HG03095 (cell line): Measurements from ENCODE around the gene DDR2.

Source experiments
- ATAC-seq: cut with Tn5 transposase; IDR thresholded peaks from one replicate; pipeline ENCODE4 v1.9.1; 2021; ENCODE audit warnings: moderate library complexity; ENCODE audit not compliant: unreplicated experiment

DDR2 gene

DNA sequence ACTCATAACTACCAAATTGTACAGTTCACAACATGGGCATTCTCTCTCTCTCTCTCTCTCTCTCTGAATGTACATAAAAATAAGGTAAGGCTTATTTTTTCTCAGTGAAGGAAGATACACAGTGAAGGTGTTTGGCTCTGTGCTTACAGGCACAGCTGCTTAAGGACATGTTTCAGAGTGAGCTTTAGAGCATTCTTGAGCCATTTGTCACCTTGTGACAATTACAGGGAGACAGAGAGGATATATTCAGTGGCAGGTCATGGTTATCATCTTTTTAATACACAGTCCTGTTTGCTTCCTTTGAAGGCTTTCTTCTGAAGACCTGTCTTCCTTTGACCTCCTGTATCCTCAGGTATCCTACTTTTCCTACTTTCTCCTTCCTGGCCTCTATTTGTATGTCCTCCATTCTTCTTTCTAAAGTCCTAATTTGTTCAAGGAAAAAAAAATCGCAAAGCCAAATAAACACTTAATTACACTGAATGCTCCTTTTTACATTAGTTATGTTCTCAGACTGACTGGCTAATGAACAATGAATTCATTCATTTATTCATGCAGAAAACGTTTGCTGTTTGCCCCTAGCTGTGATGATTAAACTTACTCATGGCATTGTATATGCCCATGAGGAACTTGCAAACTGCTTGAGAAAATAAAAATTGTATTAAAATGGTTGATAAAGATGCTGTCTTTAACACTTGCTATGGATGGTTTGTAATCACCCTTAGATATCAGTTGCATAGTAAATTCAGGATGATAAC is 191.7 kb downstream of the DDR2 start:
- ATAC-seq: no peak

DNA sequence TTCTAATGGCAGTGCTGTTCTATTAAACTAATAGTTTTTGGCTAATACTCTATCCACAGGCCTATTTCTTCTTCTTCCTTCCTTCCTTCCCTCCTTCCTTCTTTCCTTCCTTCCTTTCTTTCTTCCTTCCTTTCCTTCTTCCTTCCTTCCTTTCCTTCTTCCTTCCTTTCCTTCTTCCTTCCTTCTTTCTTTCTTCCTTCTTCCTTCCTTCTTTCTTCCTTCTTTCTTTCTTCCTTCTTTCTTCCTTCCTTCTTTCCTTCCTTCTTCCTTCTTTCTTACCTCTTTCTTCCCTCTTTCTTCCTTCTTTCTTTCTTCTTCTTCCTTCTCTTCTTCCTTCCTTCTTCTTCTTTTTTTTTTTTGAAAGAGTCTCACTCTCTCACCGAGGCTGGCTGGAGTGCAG is 197.0 kb downstream of the DDR2 start:
- no peak for ATAC-seq

DNA sequence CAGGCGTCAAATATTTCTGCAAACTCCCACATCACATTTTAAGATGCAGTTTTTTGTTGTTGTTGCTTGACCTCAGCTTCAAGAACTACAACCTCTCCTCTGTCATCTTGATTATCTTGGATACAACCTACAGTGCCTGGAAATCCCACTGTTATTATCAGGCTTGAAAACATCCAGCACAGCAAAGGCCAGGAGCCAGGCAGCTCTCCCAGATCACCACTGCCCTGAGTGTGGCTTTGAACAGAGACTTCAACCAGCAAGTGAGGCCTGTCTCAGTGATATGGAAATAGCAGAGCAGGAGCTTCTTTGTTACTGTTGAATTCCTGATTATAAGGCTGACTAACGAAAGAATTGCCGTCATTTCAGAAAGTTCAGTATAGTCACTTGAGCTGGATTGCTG is 200.2 kb downstream of the DDR2 start:
- ATAC-seq: no peak

DNA sequence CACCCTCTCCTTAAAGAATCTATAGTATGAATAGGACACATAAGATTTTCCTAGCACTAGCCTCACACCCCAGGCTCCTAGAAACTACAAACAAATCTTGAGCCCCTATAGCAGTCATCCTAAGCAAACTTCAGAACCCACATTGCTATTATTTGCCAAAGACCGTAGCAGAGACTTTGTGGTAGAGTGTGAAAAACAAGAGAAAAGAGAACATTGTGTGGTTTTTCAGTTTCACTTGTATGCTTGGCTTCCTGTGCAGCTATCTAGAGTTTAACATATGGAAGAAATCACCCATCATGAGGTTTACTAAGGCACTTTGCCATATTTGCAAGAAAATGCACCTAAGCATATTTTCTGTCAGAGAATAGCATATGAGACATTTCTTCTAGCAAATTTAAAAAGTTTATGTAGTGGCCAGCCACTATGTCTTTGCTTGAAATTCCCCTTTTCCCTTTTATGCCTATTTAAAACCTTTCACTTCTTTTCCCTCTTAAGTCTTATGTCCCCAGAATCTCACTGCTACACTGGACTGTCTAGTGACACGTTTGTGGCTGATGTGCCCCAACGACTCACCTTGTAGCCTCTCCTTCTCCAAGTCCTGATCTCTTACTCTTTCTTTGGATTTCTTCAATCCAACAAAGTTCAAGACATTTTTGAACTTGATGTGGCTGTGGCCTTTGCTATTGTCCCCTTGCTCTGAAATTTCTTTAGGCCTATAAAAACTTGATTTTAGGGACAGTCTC is 203.1 kb downstream of the DDR2 start:
- peak; percentile 93 for ATAC-seq
